Activated CD8-positive, alpha-beta memory T cell treated with anti-CD3 and anti-CD28 coated beads, Interleukin-2, amount 10 ng/mL, durations not matched to agents 7 days and 5 days (primary cell): ENCODE results near the gene PTMA. TPM values are rescaled to one million over a fixed set of nuclear protein-coding genes. Genes with fewer than 3 reads are reported as not detected.

Source experiments
- ATAC-seq: fragments of 150-1000 bp; cut with Tn5 transposase; one replicate; pipeline ENCODE4 v1.10.0; 2021; ENCODE audit warnings: moderate library complexity
- CTCF ChIA-PET: fragments of 350-600 bp; sonication (Branson Sonifier 250); formaldehyde crosslinking; loops from one replicate; lab custom pipeline; 2021; ENCODE audit warnings: antibody characterized with exemption; lab: Charles Lee
- DNase-seq: peaks from one replicate; pipeline ENCODE4 v3.0.0-alpha.2; 2020
- H3K27ac Mint-ChIP-seq: one replicate; pipeline ENCODE4 v1.8.0; 2021; ENCODE audit warnings: mild to moderate bottlenecking, mixed read lengths
- H3K27me3 Mint-ChIP-seq: one replicate; pipeline ENCODE4 v1.8.0; 2021; ENCODE audit warnings: mixed read lengths
- H3K36me3 Mint-ChIP-seq: one replicate; pipeline ENCODE4 v1.8.0; 2021; ENCODE audit warnings: mild to moderate bottlenecking, mixed read lengths
- H3K4me1 Mint-ChIP-seq: one replicate; pipeline ENCODE4 v1.8.0; 2021; ENCODE audit warnings: mixed read lengths
- H3K4me3 Mint-ChIP-seq: one replicate; pipeline ENCODE4 v1.8.0; 2021; ENCODE audit warnings: mild to moderate bottlenecking, moderate library complexity, mixed read lengths
- H3K9me3 Mint-ChIP-seq: one replicate; pipeline ENCODE4 v1.8.0; 2022; ENCODE audit warnings: low read depth, mixed read lengths
- total RNA-seq, 2 experiments: library from RNA; stranded (reverse); gene quantifications; one replicate each; pipeline ENCODE4 v1.2.3, GENCODE V29; 2021

Gene PTMA
- total RNA-seq, 2 experiments from 2014 or later, result 1,489 to 1,775 TPM

DNA sequence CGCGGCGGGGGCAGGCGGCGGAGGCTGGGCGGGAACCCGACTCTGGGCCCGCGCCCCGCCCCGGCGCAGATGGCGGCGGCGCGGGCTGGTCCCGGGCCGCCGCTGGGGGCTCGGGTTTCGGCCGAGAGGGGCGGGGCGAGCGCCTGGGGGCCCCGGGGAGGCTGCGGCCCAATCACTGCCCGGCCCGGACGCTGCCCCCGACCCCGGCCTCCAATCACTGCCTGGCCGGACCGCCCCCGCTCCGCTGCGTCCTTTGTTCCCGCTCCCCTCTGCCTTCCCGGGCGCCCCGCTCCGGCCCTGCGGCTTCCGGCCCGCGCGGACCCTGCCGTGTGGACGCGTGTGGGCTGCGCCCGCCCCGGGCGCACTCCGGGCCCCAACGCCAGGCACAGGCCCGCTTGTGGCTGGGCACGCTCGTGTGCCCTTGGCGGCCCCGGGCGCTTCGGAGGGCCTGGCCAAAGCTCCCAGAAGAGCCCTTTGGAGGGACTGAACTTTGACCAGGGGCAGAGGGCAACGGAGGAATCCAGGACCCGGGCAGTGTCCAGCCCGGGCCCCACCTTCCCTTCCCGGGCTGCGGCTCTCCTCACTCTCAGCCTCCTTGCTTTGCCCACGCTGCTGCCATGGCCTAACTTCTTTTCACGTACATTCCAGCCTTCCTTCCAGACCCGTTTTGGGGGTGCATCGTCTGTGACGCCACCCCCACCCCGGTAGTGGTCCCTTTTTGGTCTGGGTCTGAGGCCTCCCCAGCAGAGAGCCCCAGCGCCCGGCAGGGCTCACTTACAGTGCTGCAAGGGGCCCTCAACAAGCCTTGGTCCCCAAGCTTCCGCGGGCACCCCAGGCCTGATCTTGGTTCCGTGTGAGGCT is 27.1 kb upstream of the PTMA start:
- Mint-ChIP-seq H3K9me3 (no peaks in the 10 kb centered on the region), H3K36me3 (no peaks in the 10 kb centered on the region), H3K27me3 (peaks cover 20% of the 10 kb centered on the region), H3K27ac (no peak overlapping the region), H3K4me1 (peaks cover 5% of the 10 kb centered on the region), H3K4me3 (no peak overlapping the region)
- ATAC-seq, result peak; percentile 20
- DNase-seq, result no peak
- CTCF ChIA-PET, result interaction anchor here (1.0 to 23.5 kb wide), 5 partner anchors 7 to 104 kb away, joined by 3 to 680 read pairs (median 10); partner anchors contain the start of gene COPS7B

- Mint-ChIP-seq H3K4me3 (no peak overlapping the region), H3K4me1 (peaks cover 5% of the 10 kb centered on the region), H3K27me3 (peaks cover 20% of the 10 kb centered on the region), H3K9me3 (no peaks in the 10 kb centered on the region), H3K36me3 (no peaks in the 10 kb centered on the region), H3K27ac (no peak overlapping the region)
- CTCF ChIA-PET, result interaction anchor here (11.2 to 23.5 kb wide), 2 partner anchors 9 to 32 kb away, joined by 101 to 680 read pairs; no protein-coding TSS in a partner anchor
- no peak for ATAC-seq
- no peak for DNase-seq
Observed at GRCh38 chr2:231682603-231683291, 25.6 kb upstream of the PTMA start.

DNA sequence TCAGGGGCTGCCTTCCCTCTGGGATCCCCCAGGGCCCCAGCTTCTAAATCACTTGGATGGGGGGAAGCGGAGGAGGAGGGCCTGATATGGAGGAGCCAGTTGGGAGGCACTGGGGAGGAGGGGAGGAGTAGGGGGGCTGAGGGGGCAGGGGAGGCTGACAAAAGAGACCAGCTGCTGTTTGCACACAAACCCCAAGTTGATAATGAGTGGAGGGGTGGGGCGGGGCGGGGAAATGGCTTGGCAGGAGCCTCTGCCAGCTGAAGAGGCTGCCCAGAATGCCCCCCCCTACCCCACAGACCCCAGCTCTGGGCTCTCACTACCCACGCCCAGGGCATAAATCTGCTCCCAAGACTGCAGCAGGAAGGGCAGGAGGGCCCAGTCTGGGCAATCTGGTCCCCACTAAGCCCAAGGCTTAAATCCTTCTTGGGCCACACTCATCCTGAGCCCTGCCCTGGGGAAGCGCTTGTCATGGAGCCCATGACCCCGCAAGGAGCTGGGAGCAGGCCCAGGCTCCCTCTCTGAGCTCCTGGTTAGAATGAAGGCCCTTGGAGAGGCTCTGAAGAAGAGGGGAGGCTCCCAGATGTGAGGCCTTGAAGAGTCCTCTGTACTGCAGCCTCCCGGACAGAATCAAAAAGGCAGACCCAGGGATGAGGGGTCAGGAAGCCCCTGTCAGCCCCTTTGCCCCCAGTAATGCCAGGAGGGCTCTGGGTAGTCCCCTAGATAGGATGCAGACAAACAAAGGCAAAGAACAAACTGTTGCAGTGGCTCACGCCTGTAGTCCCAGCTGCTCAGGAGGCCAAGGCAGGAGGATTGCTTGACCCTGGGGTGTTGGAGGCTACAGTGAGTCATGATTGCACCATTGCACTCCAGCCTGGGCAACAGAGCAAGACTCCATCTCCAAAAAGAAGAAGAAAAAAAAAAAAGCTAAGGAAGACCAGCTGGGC is 24.8 kb upstream of the PTMA start:
- H3K36me3 Mint-ChIP-seq, result no peaks in the 10 kb centered on the region
- no peak overlapping the region for H3K4me3 Mint-ChIP-seq
- CTCF ChIA-PET, result interaction anchor here (0.7 to 23.5 kb wide), 6 partner anchors 10 to 82 kb away, joined by 3 to 680 read pairs (median 5); no protein-coding TSS in a partner anchor
- DNase-seq, result no peak
- H3K27ac Mint-ChIP-seq, result no peak overlapping the region
- H3K27me3 Mint-ChIP-seq, result peaks cover 20% of the 10 kb centered on the region
- no peak for ATAC-seq
- no peaks in the 10 kb centered on the region for H3K9me3 Mint-ChIP-seq
- peaks cover 3% of the 10 kb centered on the region for H3K4me1 Mint-ChIP-seq

- CTCF ChIA-PET, result interaction anchor here (0.7 to 23.5 kb wide), 8 partner anchors 10 to 83 kb away, joined by 3 to 680 read pairs (median 3); no protein-coding TSS in a partner anchor
- Mint-ChIP-seq H3K4me1 (peaks cover 3% of the 10 kb centered on the region), H3K9me3 (no peaks in the 10 kb centered on the region), H3K4me3 (no peak overlapping the region), H3K36me3 (no peaks in the 10 kb centered on the region), H3K27me3 (peaks cover 20% of the 10 kb centered on the region), H3K27ac (no peak overlapping the region)
- ATAC-seq (no peak), DNase-seq (no peak)
Observed at GRCh38 chr2:231684314-231685223, 23.8 kb upstream of the PTMA start.

- DNase-seq (no peak), ATAC-seq (no peak)
- Mint-ChIP-seq H3K9me3 (no peaks in the 10 kb centered on the region), H3K36me3 (no peaks in the 10 kb centered on the region), H3K27ac (no peak overlapping the region), H3K27me3 (peaks cover 15% of the 10 kb centered on the region), H3K4me1 (peaks cover 3% of the 10 kb centered on the region), H3K4me3 (no peak overlapping the region)
- CTCF ChIA-PET, result interaction anchor here (1.0 to 23.5 kb wide), 8 partner anchors 12 to 86 kb away, joined by 3 to 680 read pairs (median 6); partner anchors contain the start of gene PTMA
Observed at GRCh38 chr2:231685349-231686191, 22.8 kb upstream of the PTMA start.

GRCh38 chr2:231686192-231687100 is 21.9 kb upstream of the PTMA start:
- ATAC-seq (no peak), DNase-seq (no peak)
- H3K27me3 Mint-ChIP-seq, result peaks cover 13% of the 10 kb centered on the region
- no peak overlapping the region for H3K27ac Mint-ChIP-seq
- H3K36me3 Mint-ChIP-seq, result no peaks in the 10 kb centered on the region
- CTCF ChIA-PET, result interaction anchor here (1.0 to 23.5 kb wide), 13 partner anchors 11 to 87 kb away, joined by 3 to 680 read pairs (median 5); partner anchors contain the start of gene PTMA
- H3K4me1 Mint-ChIP-seq, result peaks cover 3% of the 10 kb centered on the region
- no peak overlapping the region for H3K4me3 Mint-ChIP-seq
- H3K9me3 Mint-ChIP-seq, result no peaks in the 10 kb centered on the region

- H3K27ac Mint-ChIP-seq, result no peak overlapping the region
Observed at GRCh38 chr2:231687133-231687852, 21.0 kb upstream of the PTMA start.

DNA sequence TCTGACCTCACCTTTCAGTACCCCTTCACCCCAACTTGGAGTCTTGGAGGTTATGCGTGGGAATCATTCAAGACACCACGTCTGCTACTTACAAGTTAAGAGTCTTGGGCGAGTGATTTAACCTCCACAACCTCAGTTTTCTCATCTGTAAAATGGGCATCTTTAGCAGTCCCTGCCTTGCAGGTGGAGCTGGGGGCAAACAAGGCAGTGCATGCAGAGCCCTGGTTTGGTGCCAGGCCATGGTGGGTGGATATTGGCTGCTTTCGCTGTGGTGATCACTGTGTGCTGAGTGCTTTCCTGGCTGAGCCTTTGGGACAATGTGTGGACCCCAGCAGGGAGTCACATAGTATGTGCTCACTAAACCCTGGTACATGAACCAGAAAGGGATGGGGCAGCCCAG is 20.4 kb upstream of the PTMA start:
- no peak overlapping the region for H3K27ac Mint-ChIP-seq

More at GRCh38 chr2:231687133-231687852, 21.0 kb upstream of the PTMA start:
- Mint-ChIP-seq H3K9me3 (no peaks in the 10 kb centered on the region), H3K4me3 (no peak overlapping the region), H3K36me3 (no peaks in the 10 kb centered on the region), H3K27me3 (peaks cover 4% of the 10 kb centered on the region), H3K4me1 (peaks cover 3% of the 10 kb centered on the region)
- DNase-seq (peak; percentile 71), ATAC-seq (peak; percentile 83)
- CTCF ChIA-PET, result interaction anchor here (0.7 to 23.5 kb wide), 13 partner anchors 13 to 88 kb away, joined by 3 to 680 read pairs (median 5); no protein-coding TSS in a partner anchor

DNA sequence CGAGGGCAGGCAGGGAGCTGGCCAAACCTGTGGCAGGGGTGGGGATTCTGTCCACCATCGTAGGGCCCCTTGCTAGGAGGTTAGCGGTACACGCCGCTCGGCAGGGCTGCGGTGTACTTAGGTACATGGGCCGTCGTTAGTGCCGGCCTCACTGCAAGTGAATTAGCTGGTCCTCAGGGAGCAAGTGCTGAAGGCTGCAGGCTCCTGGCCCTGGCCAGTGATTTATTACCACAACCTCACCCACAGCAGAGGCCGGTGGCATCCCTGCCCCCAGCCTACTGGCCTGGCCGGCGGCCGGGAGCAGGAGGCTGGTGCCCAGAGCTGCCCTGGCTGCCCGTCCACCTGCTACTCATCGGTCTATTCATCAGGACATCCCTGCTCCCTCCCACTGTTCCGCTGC is 19.6 kb upstream of the PTMA start:
- CTCF ChIA-PET, result interaction anchor here (1.0 to 23.5 kb wide), 4 partner anchors 9 to 171 kb away, joined by 3 to 680 read pairs (median 52); no protein-coding TSS in a partner anchor
- Mint-ChIP-seq H3K27ac (no peak overlapping the region), H3K4me1 (peaks cover 3% of the 10 kb centered on the region), H3K36me3 (no peaks in the 10 kb centered on the region), H3K4me3 (no peak overlapping the region), H3K27me3 (no peaks in the 10 kb centered on the region), H3K9me3 (no peaks in the 10 kb centered on the region)
- ATAC-seq (no peak), DNase-seq (no peak)

More for the DNA sequence above, 20.4 kb upstream of the PTMA start:
- no peak overlapping the region for H3K4me3 Mint-ChIP-seq
- CTCF ChIA-PET, result interaction anchor here (0.7 to 23.5 kb wide), 11 partner anchors 12 to 170 kb away, joined by 3 to 680 read pairs (median 5); no protein-coding TSS in a partner anchor
- no peaks in the 10 kb centered on the region for H3K36me3 Mint-ChIP-seq
- peaks cover 3% of the 10 kb centered on the region for H3K4me1 Mint-ChIP-seq
- ATAC-seq (no peak), DNase-seq (no peak)
- no peaks in the 10 kb centered on the region for H3K27me3 Mint-ChIP-seq
- no peaks in the 10 kb centered on the region for H3K9me3 Mint-ChIP-seq
